ENCODE measurements around the gene SLC9A5.

SLC9A5 gene

GRCh38 chr16:67271446-67271845, 22.7 kb downstream of the SLC9A5 start:
- Histone ChIP-seq H3K9ac (ENCODE audit: low read length) (no peak overlapping the region), H3K4me3 (ENCODE audit: low read length) (no peak overlapping the region), H3K36me3 (ENCODE audit: control insufficient read depth, insufficient read depth, low read length) (no peaks in the 10 kb centered on the region), H3K4me1 (ENCODE audit: control insufficient read depth, insufficient read depth, low read length) (peaks cover 8% of the 10 kb centered on the region), H3K9me3 (ENCODE audit: control insufficient read depth, low read length) (no peaks in the 10 kb centered on the region), H3K27me3 (ENCODE audit: control insufficient read depth, insufficient read depth, low read length) (no peaks in the 10 kb centered on the region)

- Histone ChIP-seq H3K4me1 (ENCODE audit: control insufficient read depth, insufficient read depth, low read length) (peaks cover 18% of the 10 kb centered on the region), H3K4me3 (ENCODE audit: low read length) (no peak overlapping the region), H3K27me3 (ENCODE audit: control insufficient read depth, insufficient read depth, low read length) (no peaks in the 10 kb centered on the region), H3K9ac (ENCODE audit: low read length) (no peak overlapping the region), H3K9me3 (ENCODE audit: control insufficient read depth, low read length) (no peaks in the 10 kb centered on the region), H3K36me3 (ENCODE audit: control insufficient read depth, insufficient read depth, low read length) (no peaks in the 10 kb centered on the region)
Observed at GRCh38 chr16:67275321-67275720, 26.5 kb downstream of the SLC9A5 start.

GRCh38 chr16:67277294-67277998, 28.7 kb downstream of the SLC9A5 start:
- Histone ChIP-seq H3K9ac (ENCODE audit: low read length) (peak overlapping the region; percentile 60), H3K27me3 (ENCODE audit: control insufficient read depth, insufficient read depth, low read length) (no peaks in the 10 kb centered on the region), H3K36me3 (ENCODE audit: control insufficient read depth, insufficient read depth, low read length) (no peaks in the 10 kb centered on the region), H3K4me3 (ENCODE audit: low read length) (no peak overlapping the region), H3K4me1 (ENCODE audit: control insufficient read depth, insufficient read depth, low read length) (peaks cover 18% of the 10 kb centered on the region), H3K9me3 (ENCODE audit: control insufficient read depth, low read length) (no peaks in the 10 kb centered on the region)

GRCh38 chr16:67277999-67278772, 29.4 kb downstream of the SLC9A5 start:
- Histone ChIP-seq H3K4me3 (ENCODE audit: low read length) (no peak overlapping the region), H3K27me3 (ENCODE audit: control insufficient read depth, insufficient read depth, low read length) (no peaks in the 10 kb centered on the region), H3K9ac (ENCODE audit: low read length) (peak overlapping the region; percentile 60)

GRCh38 chr16:67278773-67279295, 30.1 kb downstream of the SLC9A5 start:
- peak overlapping the region; percentile 60 for H3K9ac ChIP-seq (ENCODE audit: low read length)
- no peak overlapping the region for H3K4me3 ChIP-seq (ENCODE audit: low read length)
- H3K36me3 ChIP-seq (ENCODE audit: control insufficient read depth, insufficient read depth, low read length): no peaks in the 10 kb centered on the region
- H3K27me3 ChIP-seq (ENCODE audit: control insufficient read depth, insufficient read depth, low read length): no peaks in the 10 kb centered on the region
- H3K9me3 ChIP-seq (ENCODE audit: control insufficient read depth, low read length): no peaks in the 10 kb centered on the region
- peaks cover 18% of the 10 kb centered on the region for H3K4me1 ChIP-seq (ENCODE audit: control insufficient read depth, insufficient read depth, low read length)

More at GRCh38 chr16:67277999-67278772, 29.4 kb downstream of the SLC9A5 start:
- peaks cover 18% of the 10 kb centered on the region for H3K4me1 ChIP-seq (ENCODE audit: control insufficient read depth, insufficient read depth, low read length)
- no peaks in the 10 kb centered on the region for H3K36me3 ChIP-seq (ENCODE audit: control insufficient read depth, insufficient read depth, low read length)
- H3K9me3 ChIP-seq (ENCODE audit: control insufficient read depth, low read length): no peaks in the 10 kb centered on the region

GRCh38 chr16:67279296-67280089, 30.7 kb downstream of the SLC9A5 start, which contains the start of gene PLEKHG4:
TSS of gene PLEKHG4 (plus strand) at chr16:67279532. CDS start at chr16:67280045, 513 bp downstream.
- no peaks in the 10 kb centered on the region for H3K36me3 ChIP-seq (ENCODE audit: control insufficient read depth, insufficient read depth, low read length)
- H3K9me3 ChIP-seq (ENCODE audit: control insufficient read depth, low read length): no peaks in the 10 kb centered on the region
- peak within 1 kb of the TSS; percentile 60 for H3K9ac ChIP-seq (ENCODE audit: low read length)
- H3K27me3 ChIP-seq (ENCODE audit: control insufficient read depth, insufficient read depth, low read length): no peaks in the 10 kb centered on the region
- no peak within 1 kb of the TSS for H3K4me3 ChIP-seq (ENCODE audit: low read length)
- peaks cover 19% of the 10 kb centered on the region for H3K4me1 ChIP-seq (ENCODE audit: control insufficient read depth, insufficient read depth, low read length)

GRCh38 chr16:67280090-67281015, 31.6 kb downstream of the SLC9A5 start:
- Histone ChIP-seq H3K9me3 (ENCODE audit: control insufficient read depth, low read length) (no peaks in the 10 kb centered on the region), H3K4me1 (ENCODE audit: control insufficient read depth, insufficient read depth, low read length) (peaks cover 22% of the 10 kb centered on the region), H3K36me3 (ENCODE audit: control insufficient read depth, insufficient read depth, low read length) (no peaks in the 10 kb centered on the region), H3K9ac (ENCODE audit: low read length) (no peak overlapping the region), H3K27me3 (ENCODE audit: control insufficient read depth, insufficient read depth, low read length) (no peaks in the 10 kb centered on the region), H3K4me3 (ENCODE audit: low read length) (no peak overlapping the region)

GRCh38 chr16:67281536-67282446, 33.0 kb downstream of the SLC9A5 start:
- Histone ChIP-seq H3K36me3 (ENCODE audit: control insufficient read depth, insufficient read depth, low read length) (no peaks in the 10 kb centered on the region), H3K27me3 (ENCODE audit: control insufficient read depth, insufficient read depth, low read length) (no peaks in the 10 kb centered on the region), H3K9me3 (ENCODE audit: control insufficient read depth, low read length) (no peaks in the 10 kb centered on the region), H3K4me1 (ENCODE audit: control insufficient read depth, insufficient read depth, low read length) (peaks cover 19% of the 10 kb centered on the region), H3K4me3 (ENCODE audit: low read length) (no peak overlapping the region), H3K9ac (ENCODE audit: low read length) (no peak overlapping the region)

- H3K9ac ChIP-seq (ENCODE audit: low read length): no peak overlapping the region
- H3K4me1 ChIP-seq (ENCODE audit: control insufficient read depth, insufficient read depth, low read length): peaks cover 17% of the 10 kb centered on the region
- no peak overlapping the region for H3K4me3 ChIP-seq (ENCODE audit: low read length)
- H3K27me3 ChIP-seq (ENCODE audit: control insufficient read depth, insufficient read depth, low read length): no peaks in the 10 kb centered on the region
- no peaks in the 10 kb centered on the region for H3K36me3 ChIP-seq (ENCODE audit: control insufficient read depth, insufficient read depth, low read length)
- no peaks in the 10 kb centered on the region for H3K9me3 ChIP-seq (ENCODE audit: control insufficient read depth, low read length)
Observed at GRCh38 chr16:67282447-67282805, 33.6 kb downstream of the SLC9A5 start.

GRCh38 chr16:67283039-67283825, 34.5 kb downstream of the SLC9A5 start:
- Histone ChIP-seq H3K4me1 (ENCODE audit: control insufficient read depth, insufficient read depth, low read length) (peaks cover 11% of the 10 kb centered on the region), H3K36me3 (ENCODE audit: control insufficient read depth, insufficient read depth, low read length) (no peaks in the 10 kb centered on the region), H3K27me3 (ENCODE audit: control insufficient read depth, insufficient read depth, low read length) (no peaks in the 10 kb centered on the region), H3K4me3 (ENCODE audit: low read length) (no peak overlapping the region), H3K9ac (ENCODE audit: low read length) (no peak overlapping the region), H3K9me3 (ENCODE audit: control insufficient read depth, low read length) (no peaks in the 10 kb centered on the region)

Data from mucosa of stomach (tissue), 1 donor.